Endothelial cell (in vitro differentiated cells): ENCODE results near the gene GPC2. TPM values are rescaled to one million over a fixed set of nuclear protein-coding genes. Genes with fewer than 3 reads are reported as not detected.

Experiments used
- DNase-seq: peaks from one replicate; pipeline ENCODE4 v3.0.0; 2021; ENCODE audit warnings: low spot score
- H3K27ac Mint-ChIP-seq: one replicate; pipeline ENCODE4 v1.8.0; 2021; ENCODE audit warnings: mixed read lengths, inconsistent platforms; ENCODE audit not compliant: unreplicated experiment
- H3K27me3 Mint-ChIP-seq: one replicate; pipeline ENCODE4 v1.8.0; 2021; ENCODE audit warnings: mild to moderate bottlenecking, moderate library complexity, mixed read lengths, inconsistent platforms; ENCODE audit not compliant: unreplicated experiment
- H3K36me3 Mint-ChIP-seq: one replicate; pipeline ENCODE4 v1.8.0; 2021; ENCODE audit warnings: mild to moderate bottlenecking, low read depth, mixed read lengths, inconsistent platforms; ENCODE audit not compliant: unreplicated experiment
- H3K4me1 Mint-ChIP-seq: one replicate; pipeline ENCODE4 v1.8.0; 2021; ENCODE audit warnings: mild to moderate bottlenecking, mixed read lengths, inconsistent platforms; ENCODE audit not compliant: unreplicated experiment
- H3K4me3 Mint-ChIP-seq: one replicate; pipeline ENCODE4 v1.8.0; 2021; ENCODE audit warnings: mild to moderate bottlenecking, mixed read lengths, inconsistent platforms; ENCODE audit not compliant: unreplicated experiment
- H3K9me3 Mint-ChIP-seq: one replicate; pipeline ENCODE4 v1.8.0; 2021; ENCODE audit warnings: mixed read lengths, inconsistent platforms; ENCODE audit not compliant: unreplicated experiment
- CTCF ChIP-seq: fragments of 200-600 bp; sonication (generic); IDR thresholded peaks from one replicate; pipeline ENCODE4 v1.5.0; 2021; ENCODE audit warnings: antibody characterized with exemption; ENCODE audit not compliant: unreplicated experiment
- total RNA-seq: library from RNA; stranded (reverse); fragmentation: NEBNext Ultra II Directional; extraction: Animal tissue kit (Norgen Biotek cat#: 25700); gene quantifications from one replicate; pipeline ENCODE4 v1.2.1, GENCODE V29; 2021; ENCODE audit not compliant: unreplicated experiment

Gene GPC2
- total RNA-seq, 1 donor from 2014 or later, result 27.2 TPM

- Mint-ChIP-seq H3K27me3 (peaks cover 18% of the 10 kb centered on the region), H3K27ac (peak overlapping the region; percentile 54), H3K4me1 (peaks cover 24% of the 10 kb centered on the region), H3K9me3 (no peaks in the 10 kb centered on the region), H3K4me3 (peak overlapping the region; percentile 91), H3K36me3 (peaks cover 16% of the 10 kb centered on the region)
- no peak for TF ChIP-seq CTCF
- DNase-seq, result no peak
Measured at GRCh38 chr7:100176096-100177044, 811 bp downstream of the GPC2 start.

GRCh38 chr7:100175296-100175935, 1.8 kb downstream of the GPC2 start:
- peak overlapping the region; percentile 81 for H3K4me3 Mint-ChIP-seq
- DNase-seq, result no peak
- peaks cover 16% of the 10 kb centered on the region for H3K27me3 Mint-ChIP-seq
- no peaks in the 10 kb centered on the region for H3K9me3 Mint-ChIP-seq
- peaks cover 19% of the 10 kb centered on the region for H3K36me3 Mint-ChIP-seq
- peak overlapping the region; percentile 59 for H3K27ac Mint-ChIP-seq
- TF ChIP-seq CTCF, result no peak
- H3K4me1 Mint-ChIP-seq, result peaks cover 20% of the 10 kb centered on the region

- peaks cover 14% of the 10 kb centered on the region for H3K27me3 Mint-ChIP-seq
- no peak overlapping the region for H3K27ac Mint-ChIP-seq
- peaks cover 20% of the 10 kb centered on the region for H3K36me3 Mint-ChIP-seq
- DNase-seq, result no peak
- H3K4me1 Mint-ChIP-seq, result peaks cover 21% of the 10 kb centered on the region
- H3K9me3 Mint-ChIP-seq, result no peaks in the 10 kb centered on the region
- no peak overlapping the region for H3K4me3 Mint-ChIP-seq
- no peak for TF ChIP-seq CTCF
Measured at GRCh38 chr7:100174582-100174981, 2.6 kb downstream of the GPC2 start.

GRCh38 chr7:100173806-100174495, 3.2 kb downstream of the GPC2 start:
- Mint-ChIP-seq H3K36me3 (peaks cover 20% of the 10 kb centered on the region), H3K4me3 (no peak overlapping the region)
- no peak for DNase-seq

More at GRCh38 chr7:100173806-100174495, 3.2 kb downstream of the GPC2 start:
- Mint-ChIP-seq H3K4me1 (peaks cover 21% of the 10 kb centered on the region), H3K27me3 (peaks cover 16% of the 10 kb centered on the region), H3K27ac (no peak overlapping the region), H3K9me3 (no peaks in the 10 kb centered on the region)
- TF ChIP-seq CTCF, result no peak
